WTC11 (cell line): ENCODE measurements around the gene KRTAP5-9. TPM values are rescaled to one million over a fixed set of nuclear protein-coding genes. Genes with fewer than 3 reads are reported as not detected.

ENCODE experiments used
- ATAC-seq: fragments of 200-7000 bp; cut with Tn5 transposase; 2 replicates; pipeline ENCODE4 v1.10.0; 2021; ENCODE audit warnings: mild to moderate bottlenecking, moderate library complexity
- CTCF ChIA-PET: fragments of 300-600 bp; sonication (Branson Sonifier 250); formaldehyde crosslinking; loops from one replicate; lab custom pipeline; 2021; ENCODE audit warnings: antibody characterized with exemption; lab: Charles Lee
- POLR2A ChIA-PET: fragments of 350-600 bp; sonication (Branson Sonifier 250); formaldehyde crosslinking; loops from one replicate; lab custom pipeline; 2021; ENCODE audit warnings: antibody characterized with exemption; lab: Charles Lee
- DNase-seq: peaks from one replicate; pipeline ENCODE4 v3.0.0; 2021; ENCODE audit warnings: low spot score
- H3K27ac Mint-ChIP-seq: 2 replicates; pipeline ENCODE4 v1.8.0; 2021; ENCODE audit warnings: mixed read lengths
- H3K27me3 Mint-ChIP-seq: 2 replicates; pipeline ENCODE4 v1.8.0; 2021; ENCODE audit warnings: low read depth, mild to moderate bottlenecking, moderate library complexity, mixed read lengths
- H3K36me3 Mint-ChIP-seq: 2 replicates; pipeline ENCODE4 v1.8.0; 2021; ENCODE audit warnings: mixed read lengths
- H3K4me1 Mint-ChIP-seq: 2 replicates; pipeline ENCODE4 v1.8.0; 2022; ENCODE audit warnings: mixed read lengths
- H3K4me3 Mint-ChIP-seq: 2 replicates; pipeline ENCODE4 v1.8.0; 2021; ENCODE audit warnings: mild to moderate bottlenecking, moderate library complexity, mixed read lengths
- H3K9me3 Mint-ChIP-seq: 2 replicates; pipeline ENCODE4 v1.8.0; 2021; ENCODE audit warnings: mixed read lengths
- CREB1 ChIP-seq: sonication (generic); formaldehyde crosslinking; IDR thresholded peaks from 2 replicates; pipeline ENCODE4 v1.8.0; 2023; ENCODE audit warnings: mild to moderate bottlenecking, missing genetic modification reagents
- ESRRA ChIP-seq: sonication (generic); formaldehyde crosslinking; IDR thresholded peaks from 2 replicates; pipeline ENCODE4 v1.8.1; 2022; ENCODE audit warnings: mild to moderate bottlenecking, missing genetic modification reagents, borderline replicate concordance
- GRHL2 ChIP-seq: fragments of 250-450 bp; sonication (Bioruptor Pico); IDR thresholded peaks from 2 replicates; pipeline ENCODE4 v1.8.0; 2022; ENCODE audit warnings: mild to moderate bottlenecking, moderate library complexity; ENCODE audit not compliant: insufficient replicate concordance, severe bottlenecking
- GTF2I ChIP-seq: fragments of 250-450 bp; sonication (Bioruptor Pico); conservative IDR thresholded peaks from 2 replicates; pipeline ENCODE4 v1.4.0; 2021; ENCODE audit warnings: mild to moderate bottlenecking
- NFATC4 ChIP-seq: fragments of 250-450 bp; sonication (Bioruptor Pico); IDR thresholded peaks from 2 replicates; pipeline ENCODE4 v1.9.0; 2021; ENCODE audit warnings: mild to moderate bottlenecking
- SMAD3 ChIP-seq: sonication (generic); formaldehyde crosslinking; IDR thresholded peaks from 2 replicates; pipeline ENCODE4 v1.8.0; 2022; ENCODE audit warnings: missing genetic modification reagents, mild to moderate bottlenecking, borderline replicate concordance
- SMAD4 ChIP-seq: sonication (generic); formaldehyde crosslinking; IDR thresholded peaks from 2 replicates; pipeline ENCODE4 v1.8.0; 2022; ENCODE audit warnings: mild to moderate bottlenecking, missing genetic modification reagents
- SOX15 ChIP-seq: fragments of 250-450 bp; sonication (Bioruptor Pico); IDR thresholded peaks from 2 replicates; pipeline ENCODE4 v1.9.0; 2021; ENCODE audit warnings: mild to moderate bottlenecking
- TCF7 ChIP-seq: sonication (generic); formaldehyde crosslinking; IDR thresholded peaks from 2 replicates; pipeline ENCODE4 v1.8.0; 2022; ENCODE audit warnings: mild to moderate bottlenecking, low read depth, missing genetic modification reagents, moderate library complexity
- TEAD1 ChIP-seq: sonication (generic); formaldehyde crosslinking; IDR thresholded peaks from 2 replicates; pipeline ENCODE4 v1.8.0; 2022; ENCODE audit warnings: mild to moderate bottlenecking, missing genetic modification reagents
- ZNF121 ChIP-seq: sonication (generic); formaldehyde crosslinking; IDR thresholded peaks from 2 replicates; pipeline ENCODE4 v1.8.0; 2023; ENCODE audit warnings: missing genetic modification reagents
- ZNF396 ChIP-seq: fragments of 250-450 bp; sonication (Bioruptor Pico); IDR thresholded peaks from 2 replicates; pipeline ENCODE4 v1.8.0; 2021; ENCODE audit warnings: mild to moderate bottlenecking, moderate library complexity, borderline replicate concordance
- ZNF423 ChIP-seq: fragments of 250-450 bp; sonication (Bioruptor Pico); IDR thresholded peaks from 2 replicates; pipeline ENCODE4 v2.1.2; 2022; ENCODE audit warnings: mild to moderate bottlenecking, moderate library complexity
- total RNA-seq: library from RNA; stranded (reverse); gene quantifications from 3 replicates; pipeline ENCODE4 v1.2.3, GENCODE V29; 2021
- TF ChIP-seq, protein P1 (sequence below): fragments of 250-450 bp; sonication (Bioruptor Pico); IDR thresholded peaks from 2 replicates; pipeline ENCODE4 v1.9.0; 2021; ENCODE audit warnings: mild to moderate bottlenecking, borderline replicate concordance
- TF ChIP-seq, protein P2 (sequence below): sonication (generic); formaldehyde crosslinking; IDR thresholded peaks from 2 replicates; pipeline ENCODE4 v1.8.1; 2022; ENCODE audit warnings: low read depth, missing genetic modification reagents, borderline replicate concordance
- TF ChIP-seq, protein P3 (sequence below): sonication (generic); formaldehyde crosslinking; conservative IDR thresholded peaks from 2 replicates; pipeline ENCODE4 v1.8.1; 2023; ENCODE audit warnings: mild to moderate bottlenecking, low read depth, missing genetic modification reagents, moderate library complexity
- TF ChIP-seq, protein P4 (sequence below): sonication (generic); formaldehyde crosslinking; IDR thresholded peaks from 2 replicates; pipeline ENCODE4 v1.8.0; 2022; ENCODE audit warnings: missing genetic modification reagents
- TF ChIP-seq, protein P5 (sequence below): fragments of 250-450 bp; sonication (Bioruptor Pico); IDR thresholded peaks from 2 replicates; pipeline ENCODE4 v1.9.0; 2021; ENCODE audit warnings: mild to moderate bottlenecking
- TF ChIP-seq, protein P6 (sequence below): sonication (generic); formaldehyde crosslinking; IDR thresholded peaks from 2 replicates; pipeline ENCODE4 v1.8.0; 2023; ENCODE audit warnings: missing genetic modification reagents

The KRTAP5-9 gene
- total RNA-seq, 1 experiment from 2014 or later = not detected

DNA sequence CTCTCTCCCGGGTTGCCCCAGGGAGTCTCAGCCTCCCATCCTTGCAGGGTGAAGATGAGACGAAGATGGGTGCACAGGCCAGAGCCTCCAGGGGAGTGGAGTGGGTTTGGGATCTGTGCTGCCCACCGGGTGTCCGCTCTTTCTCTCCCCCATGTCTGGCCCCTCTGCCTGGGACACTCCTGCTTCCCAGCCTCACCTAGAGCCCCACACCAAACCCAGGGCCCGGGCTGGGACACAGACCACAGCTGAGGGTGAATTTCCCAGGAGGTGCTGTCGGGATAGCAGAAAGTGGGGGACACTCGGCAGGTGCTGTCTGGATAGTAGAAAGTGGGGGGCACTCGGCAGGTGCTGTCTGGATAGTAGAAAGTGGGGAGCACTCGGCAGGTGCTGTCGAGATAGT, 46.2 kb upstream of the KRTAP5-9 start:
- POLR2A ChIA-PET = no interaction called here
- no peaks in the 10 kb centered on the region for H3K27me3 Mint-ChIP-seq
- no peak for ATAC-seq

DNA sequence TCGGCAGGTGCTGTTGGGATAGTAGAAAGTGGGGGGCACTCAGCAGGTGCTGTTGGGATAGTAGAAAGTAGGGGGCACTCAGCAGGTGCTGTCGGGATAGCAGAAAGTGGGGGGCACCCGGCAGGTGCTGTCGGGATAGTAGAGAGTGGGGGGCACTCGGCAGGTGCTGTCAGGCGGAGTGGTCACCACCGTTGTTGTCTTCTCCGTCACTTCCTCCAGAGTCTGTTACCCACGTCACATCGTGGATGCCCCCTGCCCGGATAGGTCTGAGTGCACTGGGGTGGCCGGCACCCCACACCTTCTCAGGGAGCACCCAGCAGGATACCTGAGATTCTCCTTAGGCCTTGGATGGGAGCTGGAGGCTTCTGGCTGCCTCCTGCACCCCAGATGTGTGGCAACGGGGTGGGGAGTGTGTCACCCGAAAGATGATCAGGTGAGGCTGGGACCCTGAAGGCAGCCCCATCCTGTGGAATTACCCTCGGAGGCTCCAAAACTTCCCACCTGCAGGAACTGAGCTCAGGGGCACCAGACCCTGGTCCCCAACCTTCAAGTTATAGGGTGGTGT, 45.3 kb upstream of the KRTAP5-9 start:
- no peak overlapping the region for H3K27ac Mint-ChIP-seq
- DNase-seq = no peak
- no peak overlapping the region for H3K4me3 Mint-ChIP-seq
- H3K27me3 Mint-ChIP-seq = no peaks in the 10 kb centered on the region; the same call in 1 of the 2 replicates
- TF ChIP-seq GTF2I (CRISPR knock-in tag) (no peak), GRHL2 (CRISPR knock-in tag) (no peak), TCF7 (CRISPR knock-in tag) (no peak)
- TF ChIP-seq, protein P1, sequence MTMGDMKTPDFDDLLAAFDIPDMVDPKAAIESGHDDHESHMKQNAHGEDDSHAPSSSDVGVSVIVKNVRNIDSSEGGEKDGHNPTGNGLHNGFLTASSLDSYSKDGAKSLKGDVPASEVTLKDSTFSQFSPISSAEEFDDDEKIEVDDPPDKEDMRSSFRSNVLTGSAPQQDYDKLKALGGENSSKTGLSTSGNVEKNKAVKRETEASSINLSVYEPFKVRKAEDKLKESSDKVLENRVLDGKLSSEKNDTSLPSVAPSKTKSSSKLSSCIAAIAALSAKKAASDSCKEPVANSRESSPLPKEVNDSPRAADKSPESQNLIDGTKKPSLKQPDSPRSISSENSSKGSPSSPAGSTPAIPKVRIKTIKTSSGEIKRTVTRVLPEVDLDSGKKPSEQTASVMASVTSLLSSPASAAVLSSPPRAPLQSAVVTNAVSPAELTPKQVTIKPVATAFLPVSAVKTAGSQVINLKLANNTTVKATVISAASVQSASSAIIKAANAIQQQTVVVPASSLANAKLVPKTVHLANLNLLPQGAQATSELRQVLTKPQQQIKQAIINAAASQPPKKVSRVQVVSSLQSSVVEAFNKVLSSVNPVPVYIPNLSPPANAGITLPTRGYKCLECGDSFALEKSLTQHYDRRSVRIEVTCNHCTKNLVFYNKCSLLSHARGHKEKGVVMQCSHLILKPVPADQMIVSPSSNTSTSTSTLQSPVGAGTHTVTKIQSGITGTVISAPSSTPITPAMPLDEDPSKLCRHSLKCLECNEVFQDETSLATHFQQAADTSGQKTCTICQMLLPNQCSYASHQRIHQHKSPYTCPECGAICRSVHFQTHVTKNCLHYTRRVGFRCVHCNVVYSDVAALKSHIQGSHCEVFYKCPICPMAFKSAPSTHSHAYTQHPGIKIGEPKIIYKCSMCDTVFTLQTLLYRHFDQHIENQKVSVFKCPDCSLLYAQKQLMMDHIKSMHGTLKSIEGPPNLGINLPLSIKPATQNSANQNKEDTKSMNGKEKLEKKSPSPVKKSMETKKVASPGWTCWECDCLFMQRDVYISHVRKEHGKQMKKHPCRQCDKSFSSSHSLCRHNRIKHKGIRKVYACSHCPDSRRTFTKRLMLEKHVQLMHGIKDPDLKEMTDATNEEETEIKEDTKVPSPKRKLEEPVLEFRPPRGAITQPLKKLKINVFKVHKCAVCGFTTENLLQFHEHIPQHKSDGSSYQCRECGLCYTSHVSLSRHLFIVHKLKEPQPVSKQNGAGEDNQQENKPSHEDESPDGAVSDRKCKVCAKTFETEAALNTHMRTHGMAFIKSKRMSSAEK (CRISPR knock-in tag) = no peak
- TF ChIP-seq, protein P2, sequence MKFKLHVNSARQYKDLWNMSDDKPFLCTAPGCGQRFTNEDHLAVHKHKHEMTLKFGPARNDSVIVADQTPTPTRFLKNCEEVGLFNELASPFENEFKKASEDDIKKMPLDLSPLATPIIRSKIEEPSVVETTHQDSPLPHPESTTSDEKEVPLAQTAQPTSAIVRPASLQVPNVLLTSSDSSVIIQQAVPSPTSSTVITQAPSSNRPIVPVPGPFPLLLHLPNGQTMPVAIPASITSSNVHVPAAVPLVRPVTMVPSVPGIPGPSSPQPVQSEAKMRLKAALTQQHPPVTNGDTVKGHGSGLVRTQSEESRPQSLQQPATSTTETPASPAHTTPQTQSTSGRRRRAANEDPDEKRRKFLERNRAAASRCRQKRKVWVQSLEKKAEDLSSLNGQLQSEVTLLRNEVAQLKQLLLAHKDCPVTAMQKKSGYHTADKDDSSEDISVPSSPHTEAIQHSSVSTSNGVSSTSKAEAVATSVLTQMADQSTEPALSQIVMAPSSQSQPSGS (CRISPR knock-in tag) = no peak
- TF ChIP-seq, protein P3, sequence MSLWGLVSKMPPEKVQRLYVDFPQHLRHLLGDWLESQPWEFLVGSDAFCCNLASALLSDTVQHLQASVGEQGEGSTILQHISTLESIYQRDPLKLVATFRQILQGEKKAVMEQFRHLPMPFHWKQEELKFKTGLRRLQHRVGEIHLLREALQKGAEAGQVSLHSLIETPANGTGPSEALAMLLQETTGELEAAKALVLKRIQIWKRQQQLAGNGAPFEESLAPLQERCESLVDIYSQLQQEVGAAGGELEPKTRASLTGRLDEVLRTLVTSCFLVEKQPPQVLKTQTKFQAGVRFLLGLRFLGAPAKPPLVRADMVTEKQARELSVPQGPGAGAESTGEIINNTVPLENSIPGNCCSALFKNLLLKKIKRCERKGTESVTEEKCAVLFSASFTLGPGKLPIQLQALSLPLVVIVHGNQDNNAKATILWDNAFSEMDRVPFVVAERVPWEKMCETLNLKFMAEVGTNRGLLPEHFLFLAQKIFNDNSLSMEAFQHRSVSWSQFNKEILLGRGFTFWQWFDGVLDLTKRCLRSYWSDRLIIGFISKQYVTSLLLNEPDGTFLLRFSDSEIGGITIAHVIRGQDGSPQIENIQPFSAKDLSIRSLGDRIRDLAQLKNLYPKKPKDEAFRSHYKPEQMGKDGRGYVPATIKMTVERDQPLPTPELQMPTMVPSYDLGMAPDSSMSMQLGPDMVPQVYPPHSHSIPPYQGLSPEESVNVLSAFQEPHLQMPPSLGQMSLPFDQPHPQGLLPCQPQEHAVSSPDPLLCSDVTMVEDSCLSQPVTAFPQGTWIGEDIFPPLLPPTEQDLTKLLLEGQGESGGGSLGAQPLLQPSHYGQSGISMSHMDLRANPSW = no peak
- H3K36me3 Mint-ChIP-seq = peaks cover 37% of the 10 kb centered on the region
- no peak for ATAC-seq
- peaks cover 22% of the 10 kb centered on the region for H3K4me1 Mint-ChIP-seq
- peaks cover 15% of the 10 kb centered on the region for H3K9me3 Mint-ChIP-seq
- ChIA-PET POLR2A (no interaction called here), CTCF (no interaction called here)

More for the DNA sequence above, 46.2 kb upstream of the KRTAP5-9 start:
- H3K27ac Mint-ChIP-seq = no peak overlapping the region
- H3K36me3 Mint-ChIP-seq = peaks cover 40% of the 10 kb centered on the region
- CTCF ChIA-PET = no interaction called here
- peaks cover 22% of the 10 kb centered on the region for H3K4me1 Mint-ChIP-seq
- H3K4me3 Mint-ChIP-seq = no peak overlapping the region
- no peak for DNase-seq
- TF ChIP-seq, protein P4, sequence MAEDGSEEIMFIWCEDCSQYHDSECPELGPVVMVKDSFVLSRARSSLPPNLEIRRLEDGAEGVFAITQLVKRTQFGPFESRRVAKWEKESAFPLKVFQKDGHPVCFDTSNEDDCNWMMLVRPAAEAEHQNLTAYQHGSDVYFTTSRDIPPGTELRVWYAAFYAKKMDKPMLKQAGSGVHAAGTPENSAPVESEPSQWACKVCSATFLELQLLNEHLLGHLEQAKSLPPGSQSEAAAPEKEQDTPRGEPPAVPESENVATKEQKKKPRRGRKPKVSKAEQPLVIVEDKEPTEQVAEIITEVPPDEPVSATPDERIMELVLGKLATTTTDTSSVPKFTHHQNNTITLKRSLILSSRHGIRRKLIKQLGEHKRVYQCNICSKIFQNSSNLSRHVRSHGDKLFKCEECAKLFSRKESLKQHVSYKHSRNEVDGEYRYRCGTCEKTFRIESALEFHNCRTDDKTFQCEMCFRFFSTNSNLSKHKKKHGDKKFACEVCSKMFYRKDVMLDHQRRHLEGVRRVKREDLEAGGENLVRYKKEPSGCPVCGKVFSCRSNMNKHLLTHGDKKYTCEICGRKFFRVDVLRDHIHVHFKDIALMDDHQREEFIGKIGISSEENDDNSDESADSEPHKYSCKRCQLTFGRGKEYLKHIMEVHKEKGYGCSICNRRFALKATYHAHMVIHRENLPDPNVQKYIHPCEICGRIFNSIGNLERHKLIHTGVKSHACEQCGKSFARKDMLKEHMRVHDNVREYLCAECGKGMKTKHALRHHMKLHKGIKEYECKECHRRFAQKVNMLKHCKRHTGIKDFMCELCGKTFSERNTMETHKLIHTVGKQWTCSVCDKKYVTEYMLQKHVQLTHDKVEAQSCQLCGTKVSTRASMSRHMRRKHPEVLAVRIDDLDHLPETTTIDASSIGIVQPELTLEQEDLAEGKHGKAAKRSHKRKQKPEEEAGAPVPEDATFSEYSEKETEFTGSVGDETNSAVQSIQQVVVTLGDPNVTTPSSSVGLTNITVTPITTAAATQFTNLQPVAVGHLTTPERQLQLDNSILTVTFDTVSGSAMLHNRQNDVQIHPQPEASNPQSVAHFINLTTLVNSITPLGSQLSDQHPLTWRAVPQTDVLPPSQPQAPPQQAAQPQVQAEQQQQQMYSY (CRISPR knock-in tag) = no peak
- TF ChIP-seq ZNF396 (CRISPR knock-in tag) (no peak), ESRRA (no peak), TEAD1 (CRISPR knock-in tag) (no peak), SMAD4 (CRISPR knock-in tag) (no peak), SOX15 (CRISPR knock-in tag) (no peak), ZNF423 (CRISPR knock-in tag) (no peak), GRHL2 (CRISPR knock-in tag) (no peak), ZNF121 (no peak), SMAD3 (CRISPR knock-in tag) (no peak), NFATC4 (CRISPR knock-in tag) (no peak), CREB1 (CRISPR knock-in tag) (no peak)
- TF ChIP-seq, protein P5, sequence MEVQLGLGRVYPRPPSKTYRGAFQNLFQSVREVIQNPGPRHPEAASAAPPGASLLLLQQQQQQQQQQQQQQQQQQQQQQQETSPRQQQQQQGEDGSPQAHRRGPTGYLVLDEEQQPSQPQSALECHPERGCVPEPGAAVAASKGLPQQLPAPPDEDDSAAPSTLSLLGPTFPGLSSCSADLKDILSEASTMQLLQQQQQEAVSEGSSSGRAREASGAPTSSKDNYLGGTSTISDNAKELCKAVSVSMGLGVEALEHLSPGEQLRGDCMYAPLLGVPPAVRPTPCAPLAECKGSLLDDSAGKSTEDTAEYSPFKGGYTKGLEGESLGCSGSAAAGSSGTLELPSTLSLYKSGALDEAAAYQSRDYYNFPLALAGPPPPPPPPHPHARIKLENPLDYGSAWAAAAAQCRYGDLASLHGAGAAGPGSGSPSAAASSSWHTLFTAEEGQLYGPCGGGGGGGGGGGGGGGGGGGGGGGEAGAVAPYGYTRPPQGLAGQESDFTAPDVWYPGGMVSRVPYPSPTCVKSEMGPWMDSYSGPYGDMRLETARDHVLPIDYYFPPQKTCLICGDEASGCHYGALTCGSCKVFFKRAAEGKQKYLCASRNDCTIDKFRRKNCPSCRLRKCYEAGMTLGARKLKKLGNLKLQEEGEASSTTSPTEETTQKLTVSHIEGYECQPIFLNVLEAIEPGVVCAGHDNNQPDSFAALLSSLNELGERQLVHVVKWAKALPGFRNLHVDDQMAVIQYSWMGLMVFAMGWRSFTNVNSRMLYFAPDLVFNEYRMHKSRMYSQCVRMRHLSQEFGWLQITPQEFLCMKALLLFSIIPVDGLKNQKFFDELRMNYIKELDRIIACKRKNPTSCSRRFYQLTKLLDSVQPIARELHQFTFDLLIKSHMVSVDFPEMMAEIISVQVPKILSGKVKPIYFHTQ (CRISPR knock-in tag) = no peak
- TF ChIP-seq, protein P6, sequence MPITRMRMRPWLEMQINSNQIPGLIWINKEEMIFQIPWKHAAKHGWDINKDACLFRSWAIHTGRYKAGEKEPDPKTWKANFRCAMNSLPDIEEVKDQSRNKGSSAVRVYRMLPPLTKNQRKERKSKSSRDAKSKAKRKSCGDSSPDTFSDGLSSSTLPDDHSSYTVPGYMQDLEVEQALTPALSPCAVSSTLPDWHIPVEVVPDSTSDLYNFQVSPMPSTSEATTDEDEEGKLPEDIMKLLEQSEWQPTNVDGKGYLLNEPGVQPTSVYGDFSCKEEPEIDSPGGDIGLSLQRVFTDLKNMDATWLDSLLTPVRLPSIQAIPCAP (CRISPR knock-in tag) = no peak
- peaks cover 11% of the 10 kb centered on the region for H3K9me3 Mint-ChIP-seq
